ENCODE data around the gene IPCEF1. TPM values are rescaled to one million over a fixed set of nuclear protein-coding genes. Genes with fewer than 3 reads are reported as not detected.

IPCEF1 gene
- total and polyA plus RNA-seq, 2 of the 4 experiments (the other 2 are of a cell fraction): under 0.01 to 0.03 TPM

GRCh38 chr6:154379585-154379984 lies 23.0 kb upstream of the IPCEF1 start:
- H3K18ac ChIP-seq (ENCODE audit: low read depth, low read length): no peak overlapping the region
- intact Hi-C loops (cut with micrococcal nuclease): no loop called here
- no peak for TF ChIP-seq RAD21 (IDR thresholded peaks at IDR 0.05; ENCODE audit: low read length)
- no CpG with 5 or more reads among the region's 3 CpGs for WGBS, 2 experiments (ENCODE audit: extremely low coverage in 2 of 2, insufficient read length in 1 of 2)
- no peak overlapping the region for H2AK5ac ChIP-seq (ENCODE audit: low read depth, low read length)
- H3K27me3 ChIP-seq (ENCODE audit: control insufficient read depth, insufficient read depth, low read length): no peaks in the 10 kb centered on the region
- no peak overlapping the region for H2BK120ac ChIP-seq (ENCODE audit: low read depth, low read length)
- no peak overlapping the region for H2BK5ac ChIP-seq (ENCODE audit: low read depth, low read length, poor library complexity, severe bottlenecking)
- no peak overlapping the region for H2AK9ac ChIP-seq (replicated peaks; ENCODE audit: low read depth, low read length, poor library complexity)
- H3K23ac ChIP-seq (ENCODE audit: low read depth, low read length): no peak overlapping the region
- no peaks in the 10 kb centered on the region for H3K79me1 ChIP-seq (ENCODE audit: low read depth in 1 of 2, low read length in 2 of 2)
- H3K9me1 ChIP-seq (ENCODE audit: insufficient read depth, low read length): no peaks in the 10 kb centered on the region
- no peak overlapping the region; the same call in 1 of the 2 replicates for H3K4ac ChIP-seq (ENCODE audit: low read depth, low read length)
- no peak overlapping the region for H4K5ac ChIP-seq (ENCODE audit: low read depth, low read length)
- H2AFZ ChIP-seq (replicated peaks; ENCODE audit: low read length, poor library complexity): no peak overlapping the region
- no peaks in the 10 kb centered on the region for H4K20me1 ChIP-seq (ENCODE audit: insufficient read depth, low read length)
- no peak overlapping the region for H4K91ac ChIP-seq (ENCODE audit: insufficient read depth, low read depth, low read length)
- POLR2A ChIA-PET (ENCODE audit: unreplicated experiment): no interaction called here
- ATAC-seq (ENCODE audit: low read depth) (no peak), DNase-seq (no peak)
- no peak overlapping the region for H3K4me3 ChIP-seq (ENCODE audit: insufficient read depth, low read depth, low read length)
- no peak overlapping the region for H2BK15ac ChIP-seq (ENCODE audit: low read depth, low read length)
- H3K4me2 ChIP-seq (ENCODE audit: low read depth, low read length): no peak overlapping the region
- H4K8ac ChIP-seq (ENCODE audit: low read depth in 2 of 2, low read length in 2 of 2): no peak overlapping the region
- dilution Hi-C loops (cut with HindIII; ENCODE audit: low sequenced_read_pairs, unreplicated experiment): no loop called here
- peaks cover 3% of the 10 kb centered on the region; the same call in 1 of the 2 replicates for H3K9me3 ChIP-seq (ENCODE audit: control insufficient read depth, insufficient read depth, low read length)
- in situ Hi-C loops (cut with MboI; ENCODE audit: low sequenced_read_pairs): no loop called here
- H3K27ac ChIP-seq (ENCODE audit: insufficient read depth, low read length): no peak overlapping the region
- no peak overlapping the region for H2BK20ac ChIP-seq (ENCODE audit: low read depth, low read length)
- CTCF ChIA-PET: no interaction called here
- no peak overlapping the region for H3K14ac ChIP-seq (replicated peaks; ENCODE audit: low read depth, low read length)
- H3K56ac ChIP-seq (ENCODE audit: extremely low read depth, insufficient read depth, low read length): no peak overlapping the region
- H3K4me1 ChIP-seq (ENCODE audit: control insufficient read depth, insufficient read depth, low read length): peaks cover 1% of the 10 kb centered on the region; the same call in 1 of the 2 replicates
- no peak overlapping the region for H3K9ac ChIP-seq (ENCODE audit: low read depth, low read length)
- no TSS peak for BruUV-seq (replicated peaks)
- no peaks in the 10 kb centered on the region for H3K36me3 ChIP-seq (ENCODE audit: control insufficient read depth, insufficient read depth, low read length)
